ENCODE data around the gene MXD4. TPM values are rescaled to one million over a fixed set of nuclear protein-coding genes. Genes with fewer than 3 reads are reported as not detected.

The MXD4 gene
- total RNA-seq, 4 donors from 2014 or later = 38.8 to 86.4 (median 59.2) TPM

DNA sequence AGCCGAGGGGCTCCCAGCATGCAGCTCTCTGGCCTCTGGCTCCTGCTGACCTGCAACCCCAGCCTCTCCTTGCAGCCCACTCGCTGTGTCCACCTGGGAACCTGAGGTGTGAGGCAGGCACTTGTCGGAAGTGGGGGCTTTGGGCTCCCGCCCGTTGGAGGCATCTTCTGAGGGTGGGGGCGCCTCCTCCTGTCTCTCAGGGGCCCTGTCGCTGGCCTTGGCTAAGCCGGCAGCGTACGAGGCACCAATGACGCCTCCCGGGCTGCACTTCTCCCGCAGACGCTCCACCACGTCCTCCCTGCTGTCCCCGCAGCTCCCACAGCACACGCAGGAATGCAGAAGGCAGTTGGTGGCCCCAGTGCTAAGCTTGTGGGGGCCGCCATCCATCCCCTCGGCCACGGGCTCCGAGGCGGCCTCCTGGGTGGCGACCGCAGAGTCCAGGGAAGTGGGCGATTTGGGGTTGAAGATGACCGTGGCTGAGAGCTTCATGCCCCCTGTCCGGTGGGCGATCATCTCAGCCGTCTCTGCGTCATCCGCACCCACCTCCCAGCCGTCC, 42.5 kb upstream of the MXD4 start:
- H3K4me1 ChIP-seq = peaks cover 0 to 12% (median 6%) of the 10 kb centered on the region in 4 donors
- peaks cover 0 to 27% (median 9%) of the 10 kb centered on the region in 4 donors for H3K9me3 ChIP-seq
- peak; percentile 50 for DNase-seq (ENCODE audit: extremely low spot score)
- 91% methylated on average over 18 of the region's 32 CpGs for WGBS
- peaks cover 0 to 13% (median 6%) of the 10 kb centered on the region in 4 donors for H3K36me3 ChIP-seq
- no peak overlapping the region for H3K27ac ChIP-seq (replicated peaks in 1 of 4)
- TF ChIP-seq CTCF (IDR thresholded peaks at IDR 0.05) = no peak
- no peak for TF ChIP-seq POLR2A (IDR thresholded peaks at IDR 0.05; ENCODE audit: low read depth)
- TF ChIP-seq EP300 (IDR thresholded peaks at IDR 0.05) = no peak
- no peak for TF ChIP-seq POLR2AphosphoS5 (IDR thresholded peaks at IDR 0.05)
- no peak overlapping the region for H3K4me3 ChIP-seq
- no peaks in the 10 kb centered on the region for H3K27me3 ChIP-seq
- intact Hi-C loops (cut with DNase I) = no loop called here

DNA sequence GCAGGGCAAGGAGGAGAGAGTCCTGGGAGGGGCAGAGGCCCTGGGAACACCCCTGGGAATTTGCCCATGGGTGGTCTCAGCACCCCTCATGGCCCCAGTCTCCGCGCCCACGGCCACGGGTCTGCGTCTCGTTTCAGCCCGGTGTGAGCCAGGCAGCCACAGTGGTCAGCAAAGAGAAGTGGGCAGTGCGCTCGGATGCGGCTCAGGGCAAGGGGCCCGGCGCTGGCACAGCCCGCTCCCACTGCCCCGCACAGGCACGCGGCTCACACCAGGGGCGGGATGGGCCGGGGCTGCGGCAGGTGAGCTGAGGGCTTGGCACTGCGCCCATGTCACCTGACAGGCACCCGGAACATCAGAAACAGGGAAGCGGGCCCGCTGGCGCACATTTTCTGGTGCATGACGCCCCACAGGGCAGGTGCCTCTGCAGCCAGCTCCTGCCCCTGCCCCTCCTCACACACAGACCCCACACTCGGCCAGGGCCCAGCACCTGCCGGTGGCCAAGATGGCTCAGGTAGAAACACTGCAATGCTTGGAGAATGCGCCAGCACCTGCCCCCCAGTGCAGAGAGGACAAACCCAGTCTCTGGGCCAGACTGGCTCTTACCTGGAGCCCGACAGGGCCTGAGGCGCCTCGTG, 41.9 kb upstream of the MXD4 start:
- H3K36me3 ChIP-seq = peaks cover 0 to 13% (median 6%) of the 10 kb centered on the region in 4 donors
- H3K27ac ChIP-seq (replicated peaks in 1 of 4) = no peak overlapping the region
- TF ChIP-seq EP300 (IDR thresholded peaks at IDR 0.05) (no peak), POLR2A (IDR thresholded peaks at IDR 0.05; ENCODE audit: low read depth) (no peak), CTCF (IDR thresholded peaks at IDR 0.05) (no peak), POLR2AphosphoS5 (IDR thresholded peaks at IDR 0.05) (no peak)
- H3K4me3 ChIP-seq = no peak overlapping the region
- H3K9me3 ChIP-seq = peaks cover 0 to 21% (median 9%) of the 10 kb centered on the region in 4 donors
- DNase-seq (ENCODE audit: extremely low spot score) = no peak
- peaks cover 0 to 12% (median 6%) of the 10 kb centered on the region in 4 donors for H3K4me1 ChIP-seq
- intact Hi-C loops (cut with DNase I) = no loop called here
- 87% methylated on average over 17 of the region's 31 CpGs for WGBS
- no peaks in the 10 kb centered on the region for H3K27me3 ChIP-seq

GRCh38 chr4:2303121-2303685, 41.3 kb upstream of the MXD4 start:
- Histone ChIP-seq H3K36me3 (peaks cover 0 to 13% (median 6%) of the 10 kb centered on the region in 4 donors), H3K27me3 (no peaks in the 10 kb centered on the region), H3K9me3 (peaks cover 0 to 21% (median 9%) of the 10 kb centered on the region in 4 donors), H3K4me1 (peaks cover 0 to 12% (median 6%) of the 10 kb centered on the region in 4 donors), H3K4me3 (no peak overlapping the region), H3K27ac (replicated peaks in 1 of 4) (no peak overlapping the region)
- 94% methylated on average over 19 of the region's 19 CpGs for WGBS
- TF ChIP-seq POLR2AphosphoS5 (IDR thresholded peaks at IDR 0.05) (no peak), EP300 (IDR thresholded peaks at IDR 0.05) (no peak), POLR2A (IDR thresholded peaks at IDR 0.05; ENCODE audit: low read depth) (no peak), CTCF (IDR thresholded peaks at IDR 0.05) (no peak)
- peak; percentile 50 for DNase-seq (ENCODE audit: extremely low spot score)
- intact Hi-C loops (cut with DNase I) = no loop called here

DNA sequence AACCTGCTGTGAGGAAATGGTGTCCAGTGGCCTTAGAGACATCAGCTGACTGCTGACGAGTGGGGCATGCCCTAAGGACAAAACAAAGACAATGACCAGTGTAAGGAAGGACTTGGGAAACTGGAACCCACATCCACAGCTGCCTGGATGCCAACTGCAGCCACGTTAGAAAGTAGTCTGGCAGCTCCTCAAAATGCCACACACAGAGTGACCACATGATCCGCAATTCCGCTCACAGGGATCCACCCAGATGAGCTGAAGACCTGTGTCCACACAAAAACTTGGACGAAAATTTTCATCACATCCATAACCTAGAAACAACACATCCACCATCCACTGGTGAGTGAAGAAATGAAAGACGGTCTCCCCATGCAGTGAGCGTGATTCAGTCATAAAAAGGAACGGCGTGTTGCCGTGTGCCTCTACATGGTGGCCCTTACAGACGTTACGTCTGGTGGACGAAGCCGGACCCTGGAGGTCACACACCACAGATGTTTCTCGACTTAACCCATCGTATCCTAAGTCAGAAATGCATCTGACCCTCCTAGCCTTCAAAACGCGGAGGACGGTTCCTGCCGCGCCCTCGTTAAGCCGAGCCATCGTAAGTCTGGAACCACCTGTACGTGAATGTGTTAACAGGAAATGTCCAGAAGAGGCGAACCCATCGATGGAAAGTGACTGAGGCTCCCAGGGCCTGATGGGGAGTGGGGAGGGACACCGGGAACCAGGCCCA, 40.6 kb upstream of the MXD4 start:
- peaks cover 0 to 19% (median 6%) of the 10 kb centered on the region in 4 donors for H3K9me3 ChIP-seq
- peaks cover 0 to 12% (median 6%) of the 10 kb centered on the region in 4 donors for H3K4me1 ChIP-seq
- H3K36me3 ChIP-seq = peaks cover 0 to 13% (median 6%) of the 10 kb centered on the region in 4 donors
- intact Hi-C loops (cut with DNase I) = no loop called here
- DNase-seq (ENCODE audit: extremely low spot score) = no peak
- no peak overlapping the region for H3K27ac ChIP-seq (replicated peaks in 1 of 4)
- TF ChIP-seq POLR2A (IDR thresholded peaks at IDR 0.05; ENCODE audit: low read depth) (no peak), EP300 (IDR thresholded peaks at IDR 0.05) (no peak), POLR2AphosphoS5 (IDR thresholded peaks at IDR 0.05) (no peak), CTCF (IDR thresholded peaks at IDR 0.05) (no peak)
- 97% methylated on average over 27 of the region's 28 CpGs for WGBS
- no peaks in the 10 kb centered on the region for H3K27me3 ChIP-seq
- H3K4me3 ChIP-seq = no peak overlapping the region

Data from esophagus muscularis mucosa (tissue), 4 donors.